Measurements from ENCODE around the gene STAB1.

STAB1 gene

GRCh38 chr3:52484680-52485461 lies 10.3 kb upstream of the STAB1 start:
- no peak for DNase-seq

- no peak for DNase-seq
Observed at GRCh38 chr3:52487050-52487787, 7.9 kb upstream of the STAB1 start.

- DNase-seq: no peak
Observed at GRCh38 chr3:52487788-52488691, 7.1 kb upstream of the STAB1 start.

GRCh38 chr3:52488746-52489145 lies 6.4 kb upstream of the STAB1 start:
- no peak for DNase-seq

- no peak for DNase-seq
Observed at GRCh38 chr3:52489453-52489852, 5.7 kb upstream of the STAB1 start.

- DNase-seq: no peak
Observed at GRCh38 chr3:52490035-52490938, 4.9 kb upstream of the STAB1 start.

GRCh38 chr3:52490939-52491526 lies 4.1 kb upstream of the STAB1 start:
- DNase-seq: no peak

GRCh38 chr3:52492059-52492458 lies 3.1 kb upstream of the STAB1 start:
- no peak for DNase-seq

GRCh38 chr3:52493232-52494017 lies 1.7 kb upstream of the STAB1 start:
- no peak for DNase-seq

- DNase-seq: no peak
Observed at GRCh38 chr3:52494445-52494844, 693 bp upstream of the STAB1 start.

- no peak for DNase-seq
Observed at GRCh38 chr3:52495777-52496602, 852 bp downstream of the STAB1 start.

GRCh38 chr3:52498137-52499054 lies 3.3 kb downstream of the STAB1 start:
- peak; percentile 98 for DNase-seq

GRCh38 chr3:52501046-52501445 lies 5.9 kb downstream of the STAB1 start:
- DNase-seq: no peak

- no peak for DNase-seq
Observed at GRCh38 chr3:52502001-52502400, 6.9 kb downstream of the STAB1 start.

GRCh38 chr3:52502808-52503350 lies 7.7 kb downstream of the STAB1 start:
- no peak for DNase-seq

GRCh38 chr3:52503788-52504424 lies 8.8 kb downstream of the STAB1 start:
- DNase-seq: no peak

GRCh38 chr3:52504977-52505376 lies 9.8 kb downstream of the STAB1 start:
- DNase-seq: no peak
